ENCODE results near the gene UBE4B.

- TF ChIP-seq EZH2phosphoT487 (IDR thresholded peaks at IDR 0.05) (peak; percentile 96), CTCF (IDR thresholded peaks at IDR 0.05) (no peak), EZH2 (IDR thresholded peaks at IDR 0.05) (peak; percentile 92)
These were observed 35.9 kb upstream of the UBE4B start, which contains the start of gene RBP7 for GRCh38 chr1:9996624-9997582.
